GM19455 (cell line): Measurements from ENCODE around the gene MAP3K6.

Experiments used
- ATAC-seq: cut with Tn5 transposase; IDR thresholded peaks from one replicate; pipeline ENCODE4 v1.9.1; 2021; ENCODE audit not compliant: unreplicated experiment

Gene MAP3K6

GRCh38 chr1:27336756-27337155 is 30.0 kb downstream of the MAP3K6 start:
- no peak for ATAC-seq

- ATAC-seq, result no peak
Measured at GRCh38 chr1:27335506-27336422, 31.0 kb downstream of the MAP3K6 start.

- no peak for ATAC-seq
Measured at GRCh38 chr1:27333717-27334279, 33.0 kb downstream of the MAP3K6 start.

- no peak for ATAC-seq
Measured at GRCh38 chr1:27332536-27333281, 34.1 kb downstream of the MAP3K6 start.

- ATAC-seq, result no peak
Measured at GRCh38 chr1:27331922-27332321, 34.8 kb downstream of the MAP3K6 start.

- no peak for ATAC-seq
Measured at GRCh38 chr1:27331426-27331825, 35.3 kb downstream of the MAP3K6 start.

GRCh38 chr1:27330786-27331185 is 36.0 kb downstream of the MAP3K6 start:
- no peak for ATAC-seq

GRCh38 chr1:27327964-27328363 is 38.8 kb downstream of the MAP3K6 start:
- ATAC-seq, result no peak

- ATAC-seq, result no peak
Measured at GRCh38 chr1:27325286-27325685, 41.5 kb downstream of the MAP3K6 start.

GRCh38 chr1:27322569-27323240 is 44.1 kb downstream of the MAP3K6 start:
- no peak for ATAC-seq

- ATAC-seq, result peak; percentile 93
Measured at GRCh38 chr1:27321813-27322568, 44.8 kb downstream of the MAP3K6 start, which contains the start of gene TMEM222. Gene TMEM222 (plus strand): TSS chr1:27322163. CDS start chr1:27322198, 35 bp downstream.

- no peak for ATAC-seq
Measured at GRCh38 chr1:27318596-27318995, 48.2 kb downstream of the MAP3K6 start.

GRCh38 chr1:27318136-27318535 is 48.6 kb downstream of the MAP3K6 start:
- no peak for ATAC-seq

GRCh38 chr1:27316860-27317259 is 49.9 kb downstream of the MAP3K6 start:
- ATAC-seq, result no peak

- no peak for ATAC-seq
Measured at GRCh38 chr1:27314737-27315136, 52.0 kb downstream of the MAP3K6 start.

- no peak for ATAC-seq
Measured at GRCh38 chr1:27314169-27314568, 52.6 kb downstream of the MAP3K6 start.

GRCh38 chr1:27307874-27308598 is 58.7 kb downstream of the MAP3K6 start:
- no peak for ATAC-seq

GRCh38 chr1:27306892-27307761 is 59.6 kb downstream of the MAP3K6 start:
- ATAC-seq, result no peak

GRCh38 chr1:27306071-27306470 is 60.7 kb downstream of the MAP3K6 start:
- no peak for ATAC-seq
